Ecto neural progenitor cell (in vitro differentiated cells): ENCODE measurements around the gene CAMSAP1.

Source experiments
- DNase-seq: peaks from one replicate; pipeline ENCODE4 v3.0.0-alpha.2; 2018; ENCODE audit warnings: low spot score

Gene CAMSAP1

GRCh38 chr9:135774239-135774747, 133.1 kb downstream of the CAMSAP1 start:
- no peak for DNase-seq

- no peak for DNase-seq
Measured at GRCh38 chr9:135773530-135774238, 133.7 kb downstream of the CAMSAP1 start.

GRCh38 chr9:135772702-135773493, 134.4 kb downstream of the CAMSAP1 start:
- no peak for DNase-seq

- no peak for DNase-seq
Measured at GRCh38 chr9:135772056-135772646, 135.2 kb downstream of the CAMSAP1 start.

GRCh38 chr9:135771401-135772051, 135.8 kb downstream of the CAMSAP1 start:
- DNase-seq, result no peak

GRCh38 chr9:135770771-135771170, 136.6 kb downstream of the CAMSAP1 start:
- DNase-seq, result no peak

GRCh38 chr9:135770203-135770535, 137.2 kb downstream of the CAMSAP1 start:
- DNase-seq, result no peak

- no peak for DNase-seq
Measured at GRCh38 chr9:135769489-135770202, 137.7 kb downstream of the CAMSAP1 start.

- DNase-seq, result no peak
Measured at GRCh38 chr9:135768516-135769218, 138.7 kb downstream of the CAMSAP1 start.

GRCh38 chr9:135766707-135767106, 140.6 kb downstream of the CAMSAP1 start:
- no peak for DNase-seq

GRCh38 chr9:135766251-135766650, 141.1 kb downstream of the CAMSAP1 start:
- DNase-seq, result no peak

GRCh38 chr9:135765416-135765815, 141.9 kb downstream of the CAMSAP1 start:
- no peak for DNase-seq

GRCh38 chr9:135764731-135765130, 142.6 kb downstream of the CAMSAP1 start:
- DNase-seq, result no peak

- DNase-seq, result no peak
Measured at GRCh38 chr9:135763716-135764446, 143.5 kb downstream of the CAMSAP1 start.

- no peak for DNase-seq
Measured at GRCh38 chr9:135762921-135763320, 144.4 kb downstream of the CAMSAP1 start.

- DNase-seq, result no peak
Measured at GRCh38 chr9:135761845-135762168, 145.5 kb downstream of the CAMSAP1 start.

- no peak for DNase-seq
Measured at GRCh38 chr9:135761150-135761844, 146.0 kb downstream of the CAMSAP1 start.

GRCh38 chr9:135760465-135760864, 146.9 kb downstream of the CAMSAP1 start:
- DNase-seq, result no peak

GRCh38 chr9:135759676-135760300, 147.6 kb downstream of the CAMSAP1 start:
- no peak for DNase-seq

- DNase-seq, result no peak
Measured at GRCh38 chr9:135758870-135759269, 148.5 kb downstream of the CAMSAP1 start.
